DMS 273 (cell line): ENCODE measurements around the gene ATL1.
"Not testable (repeated sequence)": the region's sequence is repeated elsewhere in the genome, so short reads cannot be mapped to it uniquely, and the experiment has no call there.

Experiments
- DNase-seq: peaks from one replicate; lab custom pipeline; 2025; ENCODE audit not compliant: unreplicated experiment; lab: John Stamatoyannopoulos, UW

The ATL1 gene

DNA sequence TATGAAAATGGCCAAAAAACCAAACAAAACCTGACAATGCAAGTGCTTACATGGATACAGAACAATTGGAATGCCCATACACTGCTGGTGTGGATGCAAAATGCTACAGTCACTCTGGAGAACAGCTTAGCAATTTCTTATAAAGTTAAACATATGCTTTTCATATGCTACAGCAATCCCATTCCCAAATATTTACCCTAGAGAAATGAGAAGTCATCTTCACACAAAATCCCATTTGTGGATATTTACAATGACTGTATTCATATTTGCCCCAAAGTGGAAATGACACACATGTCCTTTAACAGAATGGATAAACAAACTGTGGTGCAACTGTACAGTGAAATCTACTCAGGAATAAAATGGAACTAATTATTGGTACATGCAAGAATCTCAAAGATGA, 87.8 kb downstream of the ATL1 start:
- DNase-seq, result no peak

GRCh38 chr14:50649691-50650090, 89.7 kb downstream of the ATL1 start:
- no peak for DNase-seq

GRCh38 chr14:50656776-50657175, 96.8 kb downstream of the ATL1 start:
- no peak for DNase-seq

DNA sequence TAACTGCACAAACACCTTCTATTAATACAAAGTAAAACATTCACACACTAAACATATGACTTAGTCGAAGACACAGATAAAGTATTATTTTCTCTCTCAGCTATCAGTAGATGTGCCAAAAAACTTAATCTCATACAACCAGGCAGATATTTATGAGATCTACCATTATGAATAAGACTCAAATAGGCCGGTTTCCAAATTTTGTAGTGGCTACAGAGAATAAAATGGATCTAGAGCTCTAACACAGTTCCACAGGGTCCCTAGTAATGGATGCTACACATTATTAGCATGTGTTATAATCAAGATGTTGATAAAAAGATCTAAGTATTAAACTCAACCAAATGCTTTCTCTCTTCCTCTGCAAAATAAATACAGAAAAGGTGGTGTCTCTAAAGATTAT, 97.8 kb downstream of the ATL1 start:
- no peak for DNase-seq

- no peak for DNase-seq
Observed at GRCh38 chr14:50658203-50658602, 98.3 kb downstream of the ATL1 start.

DNA sequence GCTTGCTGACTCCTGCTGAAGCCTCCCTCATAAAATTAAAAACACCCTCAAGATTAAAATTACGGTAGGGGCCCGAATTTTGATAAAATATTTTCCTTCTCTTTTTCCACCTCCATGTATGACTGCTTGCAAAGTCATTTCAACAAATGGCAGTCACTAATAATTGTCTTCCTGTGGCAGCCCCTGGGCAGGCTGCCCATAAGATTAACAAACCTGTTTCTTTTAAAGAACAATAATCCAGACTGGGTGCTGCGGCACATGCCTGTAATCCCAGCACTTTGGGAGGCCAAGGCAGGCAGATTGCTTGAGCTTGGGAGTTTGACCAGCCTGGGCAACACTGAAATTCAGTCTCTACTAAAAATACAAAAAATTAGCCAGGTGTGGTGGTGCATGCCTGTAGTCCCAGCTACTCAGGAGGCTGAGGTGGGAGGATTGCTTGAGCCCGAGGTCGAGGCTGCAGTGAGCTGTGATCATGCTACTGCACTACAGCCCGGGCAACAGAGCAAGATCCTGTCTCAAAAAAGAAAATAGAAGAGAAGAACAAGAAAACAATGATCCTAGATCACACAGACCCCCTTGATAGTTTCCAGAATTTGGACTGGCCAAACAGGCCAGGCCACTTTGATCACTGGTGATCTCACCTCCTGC, 99.5 kb downstream of the ATL1 start:
- peak; percentile 6 for DNase-seq

GRCh38 chr14:50664579-50664978, 104.6 kb downstream of the ATL1 start:
- not testable (repeated sequence) for DNase-seq

DNA sequence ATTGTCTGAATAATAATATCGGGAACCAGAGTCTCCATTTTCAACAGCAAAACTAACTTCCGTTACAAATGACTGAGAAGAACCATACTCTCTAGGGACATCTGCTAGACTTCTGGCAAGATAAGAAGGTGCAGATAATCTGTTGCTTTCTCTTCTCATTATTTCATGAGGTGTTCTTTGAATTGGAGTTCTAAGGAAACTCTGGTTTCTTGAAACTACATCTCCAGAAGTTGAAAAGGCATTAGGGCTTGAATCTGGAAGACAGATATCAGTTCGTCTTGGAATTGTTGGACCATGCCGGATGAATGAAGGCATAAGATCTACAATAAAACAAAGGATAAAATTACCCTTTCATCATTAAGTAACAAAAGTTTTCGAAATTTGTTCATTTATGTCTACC, 105.4 kb downstream of the ATL1 start:
- DNase-seq, result not testable (repeated sequence)

- peak; percentile 74 for DNase-seq
Observed at GRCh38 chr14:50666772-50667683, 107.1 kb downstream of the ATL1 start.

DNA sequence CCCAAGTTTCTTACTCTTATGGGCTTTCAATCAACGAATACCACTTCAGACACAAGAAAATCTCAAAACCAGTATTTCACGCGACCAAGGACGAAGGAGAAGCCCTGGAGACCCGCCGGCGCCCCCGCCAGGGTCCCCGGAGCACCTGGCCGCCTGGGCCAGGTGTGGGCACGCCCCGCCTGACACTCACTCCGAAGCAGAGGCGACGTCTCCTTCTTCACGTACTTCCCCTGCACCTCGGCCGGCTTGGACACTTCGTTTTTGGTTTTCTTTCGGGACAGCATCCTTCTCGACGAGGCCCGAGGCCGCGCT, 107.7 kb downstream of the ATL1 start:
- DNase-seq, result no peak

GRCh38 chr14:50667996-50668825, 108.3 kb downstream of the ATL1 start, which contains the start of gene SAV1:
Gene SAV1 (minus strand): TSS chr14:50668306. CDS start chr14:50667967, 339 bp downstream.
- peak; percentile 93 for DNase-seq

DNA sequence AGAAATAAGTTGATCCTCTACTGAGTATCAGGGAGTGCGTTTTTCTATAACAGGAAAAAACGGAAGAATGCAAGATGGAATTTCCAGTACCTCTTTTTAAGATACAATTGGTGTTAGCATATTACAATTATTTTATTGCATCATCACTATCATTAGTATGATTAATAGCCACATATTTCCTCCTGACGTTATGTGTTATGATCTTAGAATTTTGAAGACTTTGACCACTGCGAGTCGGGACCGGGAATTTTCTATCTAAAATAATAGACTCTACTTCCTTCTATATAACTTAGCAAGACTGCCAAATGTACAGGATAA, 108.8 kb downstream of the ATL1 start:
- DNase-seq, result no peak

DNA sequence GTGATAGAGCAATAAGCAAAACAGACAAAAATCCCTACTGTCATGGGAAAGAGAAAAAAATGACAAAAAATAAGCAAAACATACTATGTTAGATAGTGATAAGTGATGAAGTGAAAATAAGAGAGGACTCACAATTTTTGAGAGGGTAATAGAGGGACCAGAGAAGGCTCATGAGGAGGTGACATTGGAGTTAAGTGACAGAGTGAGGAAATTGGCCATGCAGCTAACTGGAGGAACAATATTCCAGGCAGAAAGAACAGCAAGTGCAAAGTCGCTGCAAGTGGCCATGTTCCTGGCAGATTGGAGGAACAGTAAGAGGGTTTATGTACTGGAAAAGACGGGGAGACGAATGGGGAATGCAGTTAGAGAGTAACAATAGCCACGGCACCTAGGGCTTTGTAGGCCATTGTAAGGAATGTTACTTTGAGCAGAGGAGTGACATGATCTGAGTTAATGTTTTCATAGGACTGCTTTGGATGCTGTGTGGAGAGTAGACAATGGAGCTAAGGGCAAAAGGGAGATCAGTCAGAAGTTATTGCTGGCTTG, 109.6 kb downstream of the ATL1 start:
- no peak for DNase-seq

DNA sequence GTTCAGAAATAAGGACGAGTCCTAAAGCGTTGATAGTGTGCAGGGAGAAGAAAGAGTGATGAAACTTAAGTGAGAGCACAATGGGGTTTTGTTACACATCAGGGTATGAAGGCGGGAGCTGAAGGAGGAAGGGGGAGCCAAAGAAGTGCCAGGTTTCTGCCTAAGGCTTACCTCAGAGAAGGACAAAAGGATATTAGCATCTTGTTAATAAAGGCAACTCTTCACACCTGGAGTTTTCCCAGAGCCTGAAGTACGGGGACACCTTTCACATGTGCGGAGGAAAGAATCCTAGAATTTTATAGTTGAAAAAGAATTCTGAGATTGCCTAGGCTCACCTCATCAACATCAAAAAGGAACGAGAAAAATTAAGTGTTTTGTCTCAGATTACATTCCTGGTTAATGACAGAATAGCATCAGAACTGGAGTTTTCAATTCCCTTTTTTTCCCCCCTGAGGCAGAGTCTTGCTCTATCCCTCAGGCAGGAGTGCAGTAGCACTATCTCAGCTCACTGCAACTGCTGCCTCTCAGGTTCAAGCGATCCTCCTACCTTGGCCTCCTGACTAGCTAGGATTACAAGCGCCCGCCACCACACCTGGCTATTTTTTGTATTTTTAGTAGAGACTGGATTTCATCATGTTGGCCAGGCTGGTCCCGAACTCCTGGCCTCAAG, 110.4 kb downstream of the ATL1 start:
- DNase-seq, result no peak

GRCh38 chr14:50670866-50671256, 110.9 kb downstream of the ATL1 start:
- DNase-seq, result no peak

DNA sequence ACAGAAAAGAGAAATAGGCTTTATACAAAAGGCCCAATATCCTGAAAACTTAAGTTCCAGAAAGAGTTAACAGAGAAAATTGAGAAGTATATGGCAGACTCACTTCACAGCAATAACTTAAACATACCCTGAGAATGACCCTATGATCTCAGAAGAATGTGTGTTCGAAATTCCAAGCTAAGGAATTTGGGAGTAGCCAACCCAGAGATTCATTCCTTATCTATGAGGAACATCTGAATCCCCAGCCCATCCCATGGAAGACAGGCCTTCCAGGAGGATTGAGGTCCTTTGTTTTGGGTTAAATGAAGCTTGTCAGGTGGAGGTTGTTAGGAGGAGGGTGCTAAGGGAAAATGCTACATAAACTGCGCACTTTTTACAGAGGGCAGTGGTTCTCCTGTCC, 115.7 kb downstream of the ATL1 start:
- no peak for DNase-seq

GRCh38 chr14:50676814-50677516, 117.0 kb downstream of the ATL1 start:
- no peak for DNase-seq

- DNase-seq, result no peak
Observed at GRCh38 chr14:50677527-50678063, 117.7 kb downstream of the ATL1 start.

- no peak for DNase-seq
Observed at GRCh38 chr14:50678163-50678562, 118.2 kb downstream of the ATL1 start.

GRCh38 chr14:50679674-50680073, 119.7 kb downstream of the ATL1 start:
- no peak for DNase-seq
